HEK293 (cell line): ENCODE measurements around the gene PCCA.

ENCODE experiments used
- BCL11A ChIP-seq: fragments of 450-650 bp; formaldehyde crosslinking; IDR thresholded peaks from 2 replicates; pipeline ENCODE4 v1.5.1; 2016; ENCODE audit warnings: low read depth, missing biosample characterization, missing genetic modification characterization
- CTCF ChIP-seq: fragments of 450-650 bp; formaldehyde crosslinking; IDR thresholded peaks from 2 replicates; pipeline ENCODE4 v1.5.1; 2016; ENCODE audit warnings: missing biosample characterization, missing genetic modification characterization
- GFI1B ChIP-seq: fragments of 450-650 bp; formaldehyde crosslinking; IDR thresholded peaks from 2 replicates; pipeline ENCODE4 v1.5.1; 2016; ENCODE audit warnings: missing biosample characterization, missing genetic modification characterization
- MZF1 ChIP-seq: fragments of 450-650 bp; formaldehyde crosslinking; IDR thresholded peaks from 2 replicates; pipeline ENCODE4 v1.5.1; 2017; ENCODE audit warnings: missing biosample characterization, missing genetic modification characterization, borderline replicate concordance
- ZFP69B ChIP-seq: fragments of 450-650 bp; formaldehyde crosslinking; IDR thresholded peaks from 2 replicates; pipeline ENCODE4 v1.5.1; 2016; ENCODE audit warnings: missing biosample characterization, missing genetic modification characterization
- ZNF174 ChIP-seq: fragments of 450-650 bp; formaldehyde crosslinking; IDR thresholded peaks from 2 replicates; pipeline ENCODE4 v1.5.0; 2017; ENCODE audit warnings: missing biosample characterization, mild to moderate bottlenecking, missing genetic modification characterization
- ZNF23 ChIP-seq: fragments of 450-650 bp; formaldehyde crosslinking; IDR thresholded peaks from 2 replicates; pipeline ENCODE4 v1.5.1; 2016; ENCODE audit warnings: missing biosample characterization, missing genetic modification characterization, borderline replicate concordance
- ZNF24 ChIP-seq: fragments of 450-650 bp; formaldehyde crosslinking; IDR thresholded peaks from 2 replicates; pipeline ENCODE4 v1.5.1; 2016; ENCODE audit warnings: missing biosample characterization, missing genetic modification characterization
- ZNF350 ChIP-seq: fragments of 450-650 bp; formaldehyde crosslinking; IDR thresholded peaks from 2 replicates; pipeline ENCODE4 v1.5.0; 2017; ENCODE audit warnings: missing biosample characterization, mild to moderate bottlenecking, missing genetic modification characterization
- ZNF580 ChIP-seq: fragments of 450-650 bp; formaldehyde crosslinking; IDR thresholded peaks from 2 replicates; pipeline ENCODE4 v1.5.1; 2016; ENCODE audit warnings: missing biosample characterization, missing genetic modification characterization
- ZNF658 ChIP-seq: fragments of 450-650 bp; formaldehyde crosslinking; IDR thresholded peaks from 2 replicates; pipeline ENCODE4; 2016; ENCODE audit warnings: missing biosample characterization, missing genetic modification characterization
- ZXDB ChIP-seq: fragments of 450-650 bp; formaldehyde crosslinking; IDR thresholded peaks from 2 replicates; pipeline ENCODE4 v1.5.1; 2016; ENCODE audit warnings: missing biosample characterization, missing genetic modification characterization

GRCh38 chr13:100106705-100107104, 17.8 kb downstream of the PCCA start:
- TF ChIP-seq ZFP69B (no peak), GFI1B (tag by site-specific recombination) (no peak), ZXDB (tag by site-specific recombination) (no peak), ZNF350 (no peak), CTCF (tag by site-specific recombination) (no peak), MZF1 (tag by site-specific recombination) (no peak), ZNF24 (tag by site-specific recombination) (no peak), ZNF580 (no peak), ZNF23 (no peak), ZNF658 (no peak), BCL11A (tag by site-specific recombination) (no peak), ZNF174 (tag by site-specific recombination) (no peak)
